Activated effector memory CD4-positive, alpha-beta T cell treated with Interleukin-2 at 50 U/mL for 16 hours (primary cell): ENCODE measurements around the gene GMCL2.
A peak's percentile ranks its signal among the peaks of the same experiment; 100 is the strongest.

ENCODE experiments used
- DNase-seq: peaks from one replicate; pipeline ENCODE4 v3.0.0-alpha.2; 2020

Gene GMCL2

DNA sequence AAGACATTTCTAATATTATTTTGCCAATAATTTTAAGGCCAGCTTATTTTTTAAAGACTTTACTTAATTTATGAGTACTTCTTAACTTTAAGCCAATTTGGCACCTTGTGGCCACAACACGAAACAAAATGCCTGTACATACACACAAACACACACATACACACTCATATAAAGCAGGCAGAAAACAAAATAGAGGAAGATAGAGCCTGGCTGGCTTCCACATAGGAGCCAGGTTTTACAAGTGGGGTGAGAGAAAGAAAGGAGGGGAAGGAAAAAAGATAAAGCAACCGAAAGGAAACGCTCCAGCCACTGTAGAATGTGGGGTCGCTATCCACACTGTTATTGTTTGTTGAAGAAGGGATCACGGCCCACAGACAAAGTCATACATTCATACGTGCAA lies 10.4 kb downstream of the GMCL2 start:
- DNase-seq = no peak

DNA sequence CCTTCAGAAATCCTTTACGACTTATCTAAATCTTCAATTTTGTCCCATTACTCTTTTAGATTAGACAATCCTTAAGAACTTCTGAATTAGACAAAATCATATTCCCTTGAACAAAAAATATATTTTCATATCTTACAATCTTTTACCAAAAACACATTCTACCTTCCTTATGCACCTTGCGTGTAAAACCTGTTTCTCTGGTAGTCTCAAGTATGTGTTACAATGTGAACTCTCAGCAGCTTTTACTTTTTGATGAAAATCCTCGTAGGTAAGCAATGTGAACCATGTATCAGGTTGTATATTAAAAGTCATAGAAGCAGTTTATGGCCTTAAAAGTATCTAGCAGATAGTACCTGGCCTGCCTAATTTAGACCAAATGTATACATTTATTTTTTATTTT lies 12.7 kb downstream of the GMCL2 start:
- DNase-seq = no peak

DNA sequence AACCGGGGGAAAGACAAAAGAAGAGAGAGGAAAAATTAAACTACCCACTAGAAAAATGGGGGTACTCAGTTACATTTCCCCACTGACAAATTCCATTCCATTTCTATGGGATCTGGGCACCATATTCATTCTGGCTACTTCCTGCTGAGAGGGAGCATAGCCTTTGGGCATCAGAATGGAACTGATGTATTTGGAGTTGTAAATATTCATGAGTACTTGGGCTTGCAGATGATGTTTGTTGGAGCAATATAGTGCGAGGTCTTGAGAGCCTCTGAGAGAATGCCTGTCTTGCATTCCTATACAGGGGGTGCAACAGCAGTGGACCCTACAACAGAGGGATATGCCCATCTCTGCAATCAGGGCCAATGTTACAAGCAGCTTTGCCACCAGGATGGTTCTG lies 16.7 kb downstream of the GMCL2 start:
- DNase-seq = no peak

DNA sequence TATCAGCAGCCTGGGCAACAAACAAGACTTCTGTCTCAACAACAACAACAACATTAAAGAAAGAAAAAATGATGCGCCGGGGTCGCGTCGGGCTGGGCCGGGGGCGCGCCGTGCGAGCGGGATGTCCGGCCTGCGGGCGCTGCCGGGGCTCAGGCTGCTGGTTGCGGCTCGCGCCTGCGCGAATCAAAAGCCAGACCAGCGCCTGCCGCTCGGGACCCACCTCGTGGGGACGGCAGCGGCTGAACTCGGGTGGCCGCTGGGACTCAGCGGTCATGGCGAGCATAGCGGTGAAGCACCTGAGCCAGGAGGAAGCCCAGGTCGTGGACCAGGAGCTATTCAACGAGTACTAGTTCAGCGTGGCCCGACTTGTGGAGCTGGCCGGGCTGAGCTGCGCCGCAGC lies 21.6 kb downstream of the GMCL2 start:
- DNase-seq = no peak

DNA sequence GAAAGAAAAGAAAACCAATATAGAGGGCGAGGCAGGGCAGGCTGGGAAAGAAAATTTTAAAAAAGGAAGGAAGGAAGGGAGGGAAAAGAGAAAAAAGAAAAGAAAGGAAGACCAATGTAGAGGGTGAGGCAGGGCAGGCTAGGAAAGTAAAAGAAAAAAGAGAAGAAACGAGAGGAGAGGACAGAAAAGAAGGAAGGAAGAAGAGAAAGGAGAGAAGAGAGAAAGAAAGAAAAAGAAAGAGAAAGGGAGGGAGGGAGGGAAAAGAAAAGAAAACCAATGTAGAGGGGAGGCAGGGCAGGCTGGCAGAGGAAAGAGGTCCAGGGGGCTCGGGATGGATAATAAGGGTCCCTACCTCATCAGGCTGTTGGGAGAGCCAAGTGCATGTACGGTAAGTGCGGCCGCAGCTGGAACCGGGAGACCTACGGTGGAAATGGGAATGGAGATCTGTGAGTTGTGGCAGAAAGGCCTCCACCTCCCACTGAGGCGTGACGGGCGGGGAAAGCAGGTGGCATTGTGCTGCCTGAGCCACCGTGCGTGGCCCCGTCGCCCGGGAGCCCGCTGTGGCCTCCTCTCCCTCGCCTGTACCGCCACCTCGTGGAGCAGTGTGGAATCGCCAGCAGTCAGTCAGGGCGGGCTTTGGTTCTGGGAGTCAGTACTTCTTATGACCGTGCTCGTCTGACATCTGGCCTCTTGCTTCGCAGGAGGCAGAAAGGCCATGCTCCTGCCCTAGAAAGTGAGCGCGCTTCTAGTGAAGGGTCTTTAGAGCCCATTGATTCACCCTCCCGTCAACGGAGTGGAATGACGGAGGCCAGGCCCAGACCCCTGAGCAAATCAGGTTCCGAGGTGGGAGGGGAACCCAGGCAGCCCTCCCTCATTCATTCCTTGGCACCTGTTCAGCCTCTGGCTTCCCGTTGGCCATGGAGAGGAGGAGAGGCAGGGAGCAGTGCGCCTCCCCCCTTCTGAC lies 23.1 kb downstream of the GMCL2 start:
- peak; percentile 85 for DNase-seq

DNA sequence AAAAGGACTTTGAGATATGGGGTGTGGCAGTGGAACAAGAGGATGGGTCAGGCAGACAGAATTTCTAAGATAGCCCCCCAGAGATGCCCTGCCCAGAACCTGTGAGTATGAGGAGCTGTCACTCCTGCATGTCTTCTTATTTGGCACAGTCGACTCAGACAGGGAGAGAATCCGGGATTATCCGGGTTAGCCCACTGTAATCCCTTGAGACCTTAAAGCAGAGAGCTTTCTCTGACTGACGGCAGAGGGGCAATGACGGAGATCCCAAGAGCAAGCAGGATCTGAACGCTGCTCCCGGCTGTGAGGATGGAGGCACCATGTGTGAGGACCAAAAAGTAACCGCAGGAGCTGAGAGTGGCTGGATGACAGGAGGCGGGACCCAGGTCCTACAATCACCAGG lies 24.7 kb downstream of the GMCL2 start:
- DNase-seq = no peak

DNA sequence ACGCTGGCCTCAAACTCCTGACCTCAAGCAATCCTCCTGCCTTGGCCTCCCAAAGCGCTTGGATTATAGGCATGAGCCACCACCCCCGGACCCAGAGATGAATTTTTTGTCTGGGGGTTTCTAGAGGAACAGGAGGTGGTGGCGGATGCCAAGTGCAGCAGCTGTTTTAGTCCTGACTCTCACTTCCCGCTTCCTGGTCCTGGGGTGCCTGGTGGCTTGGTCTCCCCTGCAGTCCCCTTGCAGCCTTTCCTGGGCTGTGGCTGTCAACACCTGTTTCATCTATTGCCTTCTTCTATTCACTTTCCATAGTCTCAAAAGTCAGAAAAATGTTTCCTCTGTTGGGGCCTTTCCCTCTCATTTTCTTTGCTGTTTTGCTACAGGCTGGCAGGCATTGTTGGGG lies 27.0 kb downstream of the GMCL2 start:
- DNase-seq = no peak

DNA sequence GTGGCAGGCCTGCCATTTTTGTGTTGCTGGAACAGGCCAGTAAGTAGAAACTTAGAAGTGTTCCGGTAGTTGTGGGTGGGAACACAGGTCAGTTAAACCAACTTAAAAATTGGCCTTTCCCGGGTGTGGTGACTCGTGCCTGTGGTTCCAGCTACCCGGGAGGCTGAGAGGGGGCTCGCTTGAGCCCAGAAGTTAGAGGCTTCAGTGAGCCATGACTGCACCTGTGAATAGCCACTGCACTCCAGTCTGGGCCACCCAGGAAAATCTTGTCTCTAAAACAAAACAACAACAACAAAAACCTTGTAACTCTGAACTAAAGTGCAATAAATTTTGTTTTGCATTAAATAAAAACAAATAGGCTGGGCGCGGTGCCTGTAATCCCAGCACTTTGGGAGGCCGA lies 32.1 kb downstream of the GMCL2 start:
- DNase-seq = no peak

DNA sequence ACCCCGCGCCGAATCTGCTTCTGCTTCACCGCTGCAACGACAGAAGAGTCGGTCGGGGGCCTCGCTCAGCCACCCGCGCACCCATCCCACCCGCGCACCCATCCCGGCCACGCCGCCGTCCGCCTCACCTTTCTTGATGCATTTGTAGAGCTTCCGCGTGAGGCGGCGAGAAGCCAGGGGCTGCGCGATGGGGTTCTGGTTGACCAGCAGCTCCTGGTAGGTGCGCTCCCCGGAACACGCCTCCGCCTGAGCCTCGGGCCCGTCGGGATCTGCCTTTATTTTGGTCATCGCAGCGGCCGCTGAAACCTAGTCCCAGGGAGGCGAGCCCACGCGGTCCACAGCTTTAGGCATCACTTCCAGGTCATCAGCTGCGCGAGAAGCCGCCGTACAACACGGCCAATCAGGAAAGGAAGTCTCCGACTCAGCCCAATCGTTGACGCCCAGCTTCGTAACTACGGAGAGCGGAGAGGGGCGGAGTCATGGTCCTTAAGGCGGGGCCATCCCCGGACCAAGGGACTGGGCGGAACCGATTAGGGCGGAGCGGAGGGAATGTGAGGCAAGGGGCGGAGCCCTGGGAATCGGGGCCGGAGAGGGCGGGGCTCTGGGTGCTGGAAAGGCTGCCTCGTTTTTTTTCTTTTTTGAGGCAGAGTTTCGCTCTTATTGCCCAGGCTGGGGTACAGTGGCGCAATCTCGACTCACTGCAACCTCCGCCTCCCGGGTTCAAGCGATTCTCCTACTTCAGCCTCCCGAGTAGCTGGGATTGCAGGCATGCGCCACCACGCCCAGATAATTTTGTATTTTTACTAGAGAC lies 33.4 kb downstream of the GMCL2 start, which contains the start of gene NHP2:
TSS of gene NHP2 (minus strand) at position 356 of the 811 bp plus-strand sequence. CDS start at position 288, 68 bp downstream.
- peak; percentile 97 for DNase-seq

DNA sequence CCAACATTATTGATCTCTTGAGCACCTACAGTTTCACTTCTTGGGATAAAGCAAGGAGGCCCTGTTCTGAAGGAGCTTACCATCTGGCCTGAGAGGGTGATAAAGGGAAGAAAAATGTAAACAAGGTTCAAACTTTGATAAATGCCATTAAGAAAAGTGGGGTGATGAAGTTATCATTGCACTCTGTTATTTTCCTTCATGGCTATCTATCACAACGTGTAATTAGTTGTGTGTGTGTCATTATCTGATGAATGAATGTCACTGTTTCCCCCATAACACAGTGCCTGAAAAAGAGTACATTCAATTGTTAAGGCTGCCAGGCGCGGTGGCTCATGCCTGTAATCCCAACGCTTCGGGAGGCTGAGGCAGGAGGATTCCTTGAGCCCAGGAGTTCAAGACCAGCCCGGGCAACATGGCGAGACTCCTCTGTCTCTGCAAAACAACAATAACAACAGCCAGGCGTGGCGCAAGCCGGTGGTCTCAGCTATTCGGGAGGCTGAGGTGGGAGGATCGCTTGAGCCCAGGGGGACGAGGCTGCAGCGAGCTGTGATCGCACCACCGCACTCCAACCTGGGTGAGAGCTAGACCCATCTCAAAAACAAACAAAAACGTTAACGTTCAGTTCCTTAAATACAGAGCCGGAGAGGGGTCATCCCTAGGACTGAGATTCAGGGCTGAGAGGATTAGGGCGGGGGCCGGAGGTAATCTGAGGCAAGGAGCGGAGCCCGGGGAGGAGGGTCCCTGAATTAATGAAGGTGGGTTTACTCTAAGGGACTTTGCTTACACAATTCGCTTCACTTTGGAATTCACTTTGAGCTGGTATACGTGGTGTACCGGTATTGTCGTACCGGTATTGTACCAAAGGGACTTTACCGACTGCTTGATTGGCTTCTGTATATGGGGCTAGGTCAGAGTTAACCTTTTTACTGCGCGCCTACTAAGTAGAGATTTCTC lies 34.4 kb downstream of the GMCL2 start:
- no peak for DNase-seq

DNA sequence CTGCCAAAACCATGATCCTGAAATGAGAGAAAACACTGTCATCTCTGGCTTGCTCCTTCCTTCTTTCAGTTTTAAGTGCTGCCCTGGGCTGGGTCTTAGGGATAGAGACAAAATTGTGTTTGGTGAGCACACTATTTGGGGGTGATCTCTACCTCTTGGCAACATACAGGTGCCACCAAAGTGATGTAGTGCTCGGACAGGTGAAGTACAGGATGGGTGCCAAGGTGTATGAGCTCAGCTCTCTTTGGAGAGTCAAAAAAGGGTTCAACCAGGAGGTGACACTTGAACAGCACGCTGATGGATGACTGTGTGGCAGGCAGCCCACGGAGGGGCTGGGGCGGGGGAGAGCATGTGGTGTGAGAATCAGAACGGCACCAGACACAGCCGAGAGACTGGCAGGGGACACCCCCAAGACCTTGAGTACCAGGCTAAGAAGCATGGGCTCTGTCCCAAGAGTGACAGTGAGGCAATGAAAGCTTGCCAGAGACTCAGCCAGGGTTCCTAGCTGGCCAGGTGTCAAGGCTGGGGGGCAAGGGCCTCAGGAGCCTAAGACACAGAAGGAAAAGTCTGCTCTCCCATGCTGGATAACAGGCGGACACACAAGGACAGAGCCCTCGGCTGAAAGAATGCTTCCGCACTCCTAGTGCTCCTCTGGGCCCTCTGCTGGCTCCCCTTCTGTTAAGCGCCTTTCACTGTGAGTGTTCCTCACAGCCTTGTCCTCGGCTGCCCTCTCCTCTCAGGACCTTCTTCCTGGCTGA lies 36.0 kb downstream of the GMCL2 start:
- DNase-seq = no peak

DNA sequence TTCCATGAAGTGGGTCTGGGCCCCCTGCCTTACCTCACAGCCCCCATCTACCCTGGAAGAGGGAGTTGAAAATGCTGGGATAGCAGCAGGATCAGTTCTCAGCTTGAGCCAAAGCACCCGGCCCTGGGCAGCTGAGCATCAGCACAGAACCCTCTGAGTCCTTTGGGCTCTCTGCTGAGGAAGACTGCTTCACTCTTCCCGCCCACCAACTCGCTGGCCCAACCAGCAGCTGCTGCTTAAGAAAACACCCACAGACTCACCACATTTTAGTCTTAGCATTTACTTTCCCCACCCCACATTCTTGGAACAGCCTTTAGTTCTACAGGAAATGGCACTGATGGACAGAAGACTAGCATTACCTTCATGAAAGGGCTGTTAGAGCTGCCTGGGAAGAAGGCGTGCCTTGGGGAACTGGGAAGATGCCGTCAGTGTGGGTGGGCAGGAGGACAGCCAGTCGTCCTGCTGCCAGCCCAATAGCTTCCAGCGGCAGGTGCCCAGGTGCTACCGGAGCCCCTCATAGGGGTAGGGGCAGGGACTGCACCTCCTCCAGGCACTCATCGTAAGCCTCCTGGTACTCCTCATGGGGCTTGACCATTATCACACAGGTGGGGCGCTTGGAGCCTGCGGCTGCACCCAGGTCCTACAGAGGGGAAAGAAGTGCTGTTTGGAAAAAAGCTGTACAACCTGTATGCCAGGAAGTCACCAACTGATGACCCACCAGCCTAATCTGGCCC lies 37.8 kb downstream of the GMCL2 start:
- DNase-seq = no peak

DNA sequence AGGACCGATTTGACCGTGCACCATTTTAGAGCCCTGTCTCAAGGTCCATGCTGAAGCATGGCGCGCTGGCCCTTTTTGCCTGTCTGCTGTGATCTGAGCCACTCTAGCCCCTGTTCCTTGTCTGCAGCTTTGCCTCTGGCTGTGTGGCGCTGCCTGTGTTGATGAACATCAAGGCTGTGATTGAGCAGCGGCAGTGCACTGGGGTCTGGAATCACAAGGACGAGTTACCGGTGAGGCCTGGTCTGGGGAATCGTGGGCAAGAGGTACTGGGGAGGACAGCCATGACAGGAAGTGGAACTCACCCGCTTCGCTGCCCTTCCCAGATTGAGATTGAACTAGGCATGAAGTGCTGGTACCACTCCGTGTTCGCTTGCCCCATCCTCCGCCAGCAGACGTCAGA lies 39.8 kb downstream of the GMCL2 start:
- no peak for DNase-seq

DNA sequence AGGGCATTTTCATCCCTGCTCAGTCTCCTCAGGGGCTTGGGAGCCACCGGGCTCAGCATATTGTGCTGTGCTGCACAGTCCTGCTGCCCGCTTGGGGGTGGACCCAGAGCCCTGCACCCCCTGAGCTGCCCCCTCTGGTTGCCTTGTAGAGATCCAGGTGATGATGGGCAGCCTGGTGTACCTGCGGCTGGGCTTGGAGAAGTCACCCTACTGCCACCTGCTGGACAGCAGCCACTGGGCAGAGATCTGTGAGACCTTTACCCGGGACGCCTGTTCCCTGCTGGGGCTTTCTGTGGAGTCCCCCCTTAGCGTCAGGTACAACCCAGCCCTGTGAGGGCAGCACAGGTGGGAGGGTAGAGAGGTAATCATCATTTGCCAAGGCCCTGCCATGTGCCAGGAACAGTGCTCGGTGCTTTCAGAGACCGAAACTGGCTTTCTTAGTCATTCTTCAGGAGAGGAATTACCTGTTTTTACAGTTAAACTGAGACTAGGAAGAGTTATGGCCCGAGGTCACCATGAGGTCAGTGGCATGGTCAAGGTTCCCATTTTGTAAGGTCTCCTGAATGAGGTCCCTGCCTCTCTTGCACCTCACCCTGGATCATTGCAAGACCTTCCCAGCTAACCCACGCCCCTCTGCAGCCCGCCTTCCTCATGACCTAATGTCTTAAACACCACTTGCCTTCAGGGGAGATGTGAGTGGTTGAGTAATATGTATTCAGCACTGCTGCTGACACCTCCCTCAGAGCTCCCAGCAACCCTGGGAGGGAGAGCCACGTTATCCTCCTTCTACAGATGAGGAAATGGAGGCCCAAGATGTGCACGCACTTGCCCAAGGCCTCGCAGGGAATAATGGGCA lies 41.0 kb downstream of the GMCL2 start:
- peak; percentile 61 for DNase-seq

DNA sequence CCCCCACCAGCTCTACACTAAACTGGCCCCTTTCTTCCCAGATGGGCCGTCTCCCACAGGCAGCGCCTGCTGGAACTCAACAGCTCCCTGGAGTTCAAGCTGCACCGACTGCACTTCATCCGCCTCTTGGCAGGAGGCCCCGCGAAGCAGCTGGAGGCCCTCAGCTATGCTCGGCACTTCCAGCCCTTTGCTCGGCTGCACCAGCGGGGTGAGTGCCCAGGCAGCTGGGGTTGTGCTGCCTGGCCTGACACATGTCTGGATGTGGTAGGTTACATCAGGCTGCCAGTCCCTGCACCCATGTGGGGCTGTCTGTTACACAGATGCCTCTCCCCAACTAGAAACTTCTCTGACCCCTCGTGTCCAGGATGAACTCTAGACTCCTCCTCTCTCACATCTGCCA lies 43.3 kb downstream of the GMCL2 start:
- no peak for DNase-seq

DNA sequence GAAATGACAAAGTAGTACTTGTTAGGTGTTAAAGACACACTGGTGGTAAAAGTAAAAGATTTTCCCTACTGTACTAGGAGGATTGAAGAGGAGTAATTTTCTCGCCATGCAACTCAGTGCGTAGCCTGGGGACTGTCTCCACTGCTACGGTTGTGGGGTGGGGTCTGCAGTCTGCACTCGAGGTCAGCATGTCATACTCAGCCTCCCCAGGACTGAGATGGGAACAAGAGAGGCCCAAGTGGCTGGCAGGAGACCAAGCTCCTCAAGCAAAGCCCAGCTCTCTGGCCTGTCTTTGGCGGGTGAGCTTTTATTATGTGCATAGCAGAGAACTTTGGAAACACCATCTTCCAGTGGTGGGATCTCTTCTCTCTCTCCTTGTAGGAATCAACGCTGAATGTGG lies 43.9 kb downstream of the GMCL2 start:
- no peak for DNase-seq

DNA sequence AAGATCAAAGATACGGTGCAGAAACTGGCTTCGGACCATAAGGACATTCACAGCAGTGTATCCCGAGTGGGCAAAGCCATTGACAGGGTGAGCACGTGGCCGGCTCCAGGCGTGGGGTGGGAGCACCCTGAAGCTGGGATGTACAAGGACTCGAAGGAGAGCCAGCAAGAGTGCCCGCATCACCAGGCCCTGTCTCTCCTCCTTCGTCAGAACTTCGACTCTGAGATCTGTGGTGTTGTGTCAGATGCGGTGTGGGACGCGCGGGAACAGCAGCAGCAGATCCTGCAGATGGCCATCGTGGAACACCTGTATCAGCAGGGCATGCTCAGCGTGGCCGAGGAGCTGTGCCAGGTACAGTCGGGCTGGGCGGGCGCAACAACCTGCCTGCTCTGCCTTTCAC lies 44.5 kb downstream of the GMCL2 start:
- DNase-seq = no peak

DNA sequence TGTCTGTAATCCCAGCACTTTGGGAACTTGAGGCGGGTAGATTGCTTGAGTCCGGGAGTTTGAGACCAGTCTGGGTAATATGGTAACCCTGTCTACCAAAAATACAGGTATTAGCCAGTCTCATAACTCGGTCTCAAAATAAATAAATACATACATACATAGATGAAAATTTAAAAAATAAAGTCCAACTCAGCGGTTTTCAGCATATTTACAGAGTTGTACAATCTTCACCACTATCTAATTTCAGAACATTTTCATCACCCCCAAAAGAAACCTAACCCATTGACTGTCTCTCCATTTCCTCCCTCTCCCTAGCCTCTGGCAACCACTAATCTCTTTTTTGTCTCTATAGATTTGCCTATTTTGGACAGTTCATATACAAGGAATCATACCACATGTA lies 45.6 kb downstream of the GMCL2 start:
- no peak for DNase-seq

DNA sequence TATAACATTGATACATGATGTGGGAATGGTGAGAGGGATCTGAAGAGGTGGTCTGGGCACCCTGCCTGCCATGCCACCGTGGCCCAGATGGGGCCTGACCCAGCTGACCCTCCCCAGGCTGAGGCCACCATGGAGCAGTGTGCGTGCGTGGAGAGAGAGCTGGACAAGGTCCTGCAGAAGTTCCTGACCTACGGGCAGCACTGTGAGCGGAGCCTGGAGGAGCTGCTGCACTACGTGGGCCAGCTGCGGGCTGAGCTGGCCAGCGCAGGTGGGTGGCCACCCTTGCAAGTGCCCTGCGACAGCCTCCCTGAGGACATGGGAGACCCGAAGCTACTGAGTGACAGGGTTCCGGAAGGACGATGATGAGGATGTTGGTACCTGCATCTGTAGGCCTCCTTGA lies 49.2 kb downstream of the GMCL2 start:
- no peak for DNase-seq

DNA sequence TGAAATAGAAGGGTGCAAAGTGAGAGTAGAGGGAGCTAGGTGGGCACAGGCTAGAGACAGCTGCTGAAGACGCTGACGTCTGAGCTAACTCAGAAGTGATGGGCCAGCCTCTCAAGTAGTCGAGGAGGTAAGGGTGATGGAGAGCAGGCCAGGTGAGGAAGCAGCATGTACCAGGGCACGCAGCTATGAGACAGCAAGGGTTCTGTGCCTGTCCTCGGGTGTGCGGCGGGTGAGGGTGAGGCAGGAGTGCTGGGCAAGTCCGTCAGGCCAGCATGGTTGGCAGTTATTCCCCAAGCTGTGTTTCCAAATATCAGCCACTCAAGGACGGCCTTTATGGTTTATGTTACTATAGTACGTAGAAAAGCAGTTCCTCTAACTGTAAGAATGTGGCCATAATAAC lies 50.2 kb downstream of the GMCL2 start:
- no peak for DNase-seq
